Prostate gland (tissue), 2 donors: Measurements from ENCODE around the gene EVA1A.

ENCODE experiments used
- CTCF ChIP-seq, 4 experiments: fragments of 200-600 bp in 2 of 4; fragments of 450-650 bp in 2 of 4; sonication (generic) in 2 of 4; IDR thresholded peaks; 1 replicate in 3 of 4; 2 replicates in 1 of 4; pipeline ENCODE4 v1.5.1; 2016 to 2019; ENCODE audit warnings: antibody characterized with exemption in 4 of 4, mild to moderate bottlenecking in 2 of 4, moderate library complexity in 2 of 4
- POLR2A ChIP-seq: fragments of 450-650 bp; IDR thresholded peaks from one replicate; pipeline ENCODE4 v1.6.1; 2016; ENCODE audit warnings: antibody characterized with exemption, mild to moderate bottlenecking

DNA sequence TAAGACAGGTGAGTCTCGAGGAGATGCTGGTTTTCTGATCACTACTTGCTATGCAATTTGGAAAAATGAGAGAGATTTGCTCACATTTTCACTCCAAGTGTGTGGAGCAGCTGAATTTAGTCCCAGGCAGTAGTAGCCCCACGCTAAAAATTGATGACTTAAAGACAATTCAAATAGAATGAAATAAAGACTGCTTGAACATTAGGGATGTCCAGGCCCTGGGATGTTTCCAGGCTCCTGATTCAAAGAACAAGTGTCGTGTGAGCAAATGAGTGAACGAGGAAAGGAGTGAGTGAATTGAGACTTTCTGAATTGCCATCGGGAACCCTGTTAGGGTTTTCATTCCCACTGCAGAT lies 48.6 kb upstream of the EVA1A start:
- TF ChIP-seq POLR2A, result no peak
- TF ChIP-seq CTCF (IDR thresholded peaks at IDR 0.05), result no peak
